Naive thymus-derived CD8-positive, alpha-beta T cell (primary cell): Measurements from ENCODE around the gene UBE2N. TPM values are rescaled to one million over a fixed set of nuclear protein-coding genes. Genes with fewer than 3 reads are reported as not detected.
"Not testable (repeated sequence)": the region's sequence is repeated elsewhere in the genome, so short reads cannot be mapped to it uniquely, and the experiment has no call there.

Source experiments
- ATAC-seq, 2 donors: fragments of 150-1000 bp; cut with Tn5 transposase in 1 of 2; sonication (Bioruptor Pico), chemical (Tn5 transposase) in 1 of 2; 1 replicate in 1 of 2; 2 replicates in 1 of 2; pipeline ENCODE4 v1.10.0; 2021; ENCODE audit warnings: mild to moderate bottlenecking in 2 of 2, moderate library complexity in 2 of 2
- POLR2A ChIA-PET: fragments of 350-600 bp; sonication (Branson Sonifier 250); formaldehyde crosslinking; loops from one replicate; lab custom pipeline; 2021; ENCODE audit warnings: antibody characterized with exemption; lab: Charles Lee
- DNase-seq, 10 donors: peaks; one replicate each; pipeline versions ENCODE4 v3.0.0 to v3.0.0-alpha.2; 2020 to 2022
- H3K27ac Mint-ChIP-seq, 10 donors: one replicate each; pipeline ENCODE4 v1.8.0; 2020 to 2022; ENCODE audit warnings: mild to moderate bottlenecking in 10 of 10, mixed read lengths in 10 of 10, moderate library complexity in 4 of 10, inconsistent platforms in 1 of 10
- H3K27me3 Mint-ChIP-seq, 5 donors: one replicate each; pipeline ENCODE4 v1.8.0; 2021 to 2022; ENCODE audit warnings: mixed read lengths in 5 of 5
- H3K36me3 Mint-ChIP-seq, 3 donors: one replicate each; pipeline ENCODE4 v1.8.0; 2020 to 2022; ENCODE audit warnings: mixed read lengths in 3 of 3, mild to moderate bottlenecking in 2 of 3, inconsistent platforms in 1 of 3
- H3K4me1 Mint-ChIP-seq, 4 donors: one replicate each; pipeline ENCODE4 v1.8.0; 2021 to 2022; ENCODE audit warnings: mixed read lengths in 4 of 4
- H3K4me3 Mint-ChIP-seq, 10 donors: one replicate each; pipeline ENCODE4 v1.8.0; 2020 to 2022; ENCODE audit warnings: mild to moderate bottlenecking in 10 of 10, mixed read lengths in 10 of 10, moderate library complexity in 6 of 10, inconsistent platforms in 1 of 10
- H3K9me3 Mint-ChIP-seq, 9 donors: one replicate each; pipeline ENCODE4 v1.8.0; 2020 to 2022; ENCODE audit warnings: mixed read lengths in 9 of 9, mild to moderate bottlenecking in 3 of 9, inconsistent platforms in 1 of 9, moderate library complexity in 1 of 9
- polyA plus RNA-seq, 3 donors: library from polyadenylated mRNA; unstranded; fragments of 300-500 nt; fragmentation: Illumina TruSeq; gene quantifications; one replicate each; pipeline ENCODE4 v1.2.3, GENCODE V29; 2021
- total RNA-seq, 8 experiments: library from RNA in 2 of 8; stranded (reverse) in 2 of 8; gene quantifications; one replicate each; pipeline ENCODE4 v1.2.3 and lab custom pipeline; 2021 to 2026

The UBE2N gene
- total and polyA plus RNA-seq, 5 experiments from 2014 or later, result 66.8 to 123 (median 117) TPM

GRCh38 chr12:93426412-93426805, 15.3 kb downstream of the UBE2N start:
- H3K27ac Mint-ChIP-seq, result peak overlapping the region; percentile 7 to 81 (median 54)
- H3K9me3 Mint-ChIP-seq, result no peaks in the 10 kb centered on the region
- peak; percentile 45 for ATAC-seq
- H3K4me1 Mint-ChIP-seq, result peaks cover 32 to 91% (median 89%) of the 10 kb centered on the region in 4 donors
- peak overlapping the region in 9 of 10 donors; percentile 5 to 65 (median 47) for H3K4me3 Mint-ChIP-seq
- DNase-seq, result no peak
- H3K27me3 Mint-ChIP-seq, result no peaks in the 10 kb centered on the region
- peaks cover 0 to 11% (median 0%) of the 10 kb centered on the region in 3 donors for H3K36me3 Mint-ChIP-seq
- POLR2A ChIA-PET, result interaction anchor here (0.6 to 1.4 kb wide), 4 partner anchors 12 to 55 kb away, joined by 3 to 6 read pairs (median 4); no protein-coding TSS in a partner anchor

- H3K36me3 Mint-ChIP-seq, result peaks cover 0 to 11% (median 0%) of the 10 kb centered on the region in 3 donors
- H3K4me1 Mint-ChIP-seq, result peaks cover 32 to 92% (median 87%) of the 10 kb centered on the region in 4 donors
- peak overlapping the region in 9 of 10 donors; percentile 5 to 65 (median 49) for H3K4me3 Mint-ChIP-seq
- DNase-seq, result no peak
- POLR2A ChIA-PET, result interaction anchor here (0.6 to 1.4 kb wide), 5 partner anchors 12 to 56 kb away, joined by 3 to 6 read pairs (median 3); no protein-coding TSS in a partner anchor
- ATAC-seq, result no peak
- H3K27ac Mint-ChIP-seq, result peak overlapping the region in 8 of 10 donors; percentile 8 to 81 (median 54)
- H3K27me3 Mint-ChIP-seq, result no peaks in the 10 kb centered on the region
- H3K9me3 Mint-ChIP-seq, result no peaks in the 10 kb centered on the region
Observed at GRCh38 chr12:93425736-93426411, 15.9 kb downstream of the UBE2N start.

- H3K4me3 Mint-ChIP-seq, result no peak overlapping the region
- H3K9me3 Mint-ChIP-seq, result no peaks in the 10 kb centered on the region
- peaks cover 29 to 89% (median 82%) of the 10 kb centered on the region in 4 donors for H3K4me1 Mint-ChIP-seq
- POLR2A ChIA-PET, result no interaction called here
- ATAC-seq, result no peak
- peak overlapping the region in 3 of 10 donors; percentile 29 to 55 (median 55) for H3K27ac Mint-ChIP-seq
- H3K27me3 Mint-ChIP-seq, result no peaks in the 10 kb centered on the region
- peaks cover 0 to 6% (median 0%) of the 10 kb centered on the region in 3 donors for H3K36me3 Mint-ChIP-seq
- no peak for DNase-seq
Observed at GRCh38 chr12:93422050-93422449, 19.7 kb downstream of the UBE2N start.

GRCh38 chr12:93419388-93420034, 22.2 kb downstream of the UBE2N start:
- Mint-ChIP-seq H3K27me3 (no peaks in the 10 kb centered on the region), H3K36me3 (peaks cover 0 to 10% (median 0%) of the 10 kb centered on the region in 3 donors), H3K4me3 (peak overlapping the region in 1 of 10 donors; percentile 20), H3K9me3 (no peaks in the 10 kb centered on the region), H3K4me1 (peaks cover 31 to 88% (median 79%) of the 10 kb centered on the region in 4 donors), H3K27ac (peak overlapping the region in 8 of 10 donors; percentile 29 to 90 (median 64))
- DNase-seq (peak in 3 of 10 donors; percentile 54 to 62 (median 59)), ATAC-seq (peak; percentile 73 to 77)
- POLR2A ChIA-PET, result interaction anchor here (0.9 to 1.4 kb wide), 4 partner anchors 8 to 48 kb away, joined by 3 to 5 read pairs (median 4); partner anchors contain the start of gene UBE2N

GRCh38 chr12:93417967-93418480, 23.7 kb downstream of the UBE2N start:
- peaks cover 0 to 12% (median 0%) of the 10 kb centered on the region in 3 donors for H3K36me3 Mint-ChIP-seq
- H3K27ac Mint-ChIP-seq, result peak overlapping the region in 1 of 10 donors; percentile 17
- no peaks in the 10 kb centered on the region for H3K27me3 Mint-ChIP-seq
- ATAC-seq, result no peak
- H3K9me3 Mint-ChIP-seq, result no peaks in the 10 kb centered on the region
- H3K4me3 Mint-ChIP-seq, result no peak overlapping the region
- no peak for DNase-seq
- POLR2A ChIA-PET, result no interaction called here
- peaks cover 32 to 87% (median 77%) of the 10 kb centered on the region in 4 donors for H3K4me1 Mint-ChIP-seq

GRCh38 chr12:93415723-93416464, 25.9 kb downstream of the UBE2N start:
- Mint-ChIP-seq H3K4me3 (peak overlapping the region in 6 of 10 donors; percentile 18 to 42 (median 30)), H3K9me3 (no peaks in the 10 kb centered on the region)

GRCh38 chr12:93413064-93413463, 28.7 kb downstream of the UBE2N start:
- Mint-ChIP-seq H3K27me3 (no peaks in the 10 kb centered on the region), H3K9me3 (no peaks in the 10 kb centered on the region), H3K4me1 (peaks cover 30 to 71% (median 68%) of the 10 kb centered on the region in 4 donors), H3K27ac (peak overlapping the region in 9 of 10 donors; percentile 1 to 85 (median 65)), H3K36me3 (peaks cover 0 to 38% (median 3%) of the 10 kb centered on the region in 3 donors), H3K4me3 (peak overlapping the region in 5 of 10 donors; percentile 3 to 62 (median 20))
- DNase-seq, result no peak
- POLR2A ChIA-PET, result interaction anchor here (0.6 kb wide), 1 partner anchor 480 kb away, joined by 3 read pairs; no protein-coding TSS in a partner anchor
- ATAC-seq, result no peak

More at GRCh38 chr12:93415723-93416464, 25.9 kb downstream of the UBE2N start:
- Mint-ChIP-seq H3K27ac (peak overlapping the region in 6 of 10 donors; percentile 11 to 75 (median 49)), H3K4me1 (peaks cover 39 to 86% (median 80%) of the 10 kb centered on the region in 4 donors), H3K36me3 (peaks cover 0 to 10% (median 0%) of the 10 kb centered on the region in 3 donors), H3K27me3 (no peaks in the 10 kb centered on the region)
- POLR2A ChIA-PET, result interaction anchor here (0.6 to 0.9 kb wide), 2 partner anchors 39 to 1552 kb away, joined by 3 to 4 read pairs; no protein-coding TSS in a partner anchor
- DNase-seq (no peak), ATAC-seq (no peak)

GRCh38 chr12:93412396-93412795, 29.4 kb downstream of the UBE2N start:
- DNase-seq, H3K27me3 Mint-ChIP-seq, ATAC-seq, H3K9me3 Mint-ChIP-seq: not testable (repeated sequence)
- Mint-ChIP-seq H3K4me3 (peak overlapping the region in 6 of 10 donors; percentile 23 to 64 (median 34)), H3K27ac (peak overlapping the region; percentile 58 to 89 (median 78)), H3K4me1 (peaks cover 30 to 67% (median 65%) of the 10 kb centered on the region in 4 donors), H3K36me3 (peaks cover 0 to 44% (median 3%) of the 10 kb centered on the region in 3 donors)
- POLR2A ChIA-PET, result interaction anchor here (0.6 kb wide), 1 partner anchor 480 kb away, joined by 3 read pairs; no protein-coding TSS in a partner anchor

- H3K9me3 Mint-ChIP-seq, H3K27me3 Mint-ChIP-seq, POLR2A ChIA-PET: not testable (repeated sequence)
- Mint-ChIP-seq H3K4me3 (peak overlapping the region in 6 of 10 donors; percentile 20 to 57 (median 36)), H3K36me3 (peaks cover 0 to 55% (median 3%) of the 10 kb centered on the region in 3 donors), H3K4me1 (peaks cover 31 to 58% (median 52%) of the 10 kb centered on the region in 4 donors), H3K27ac (peak overlapping the region; percentile 35 to 87 (median 76))
- peak in 2 of 10 donors; percentile 16 to 25 for DNase-seq
- ATAC-seq, result peak; percentile 50 to 54
Observed at GRCh38 chr12:93411060-93411459, 30.7 kb downstream of the UBE2N start.

- Mint-ChIP-seq H3K4me1 (peaks cover 24 to 43% (median 38%) of the 10 kb centered on the region in 4 donors), H3K36me3 (peaks cover 0 to 55% (median 3%) of the 10 kb centered on the region in 3 donors), H3K27ac (peak overlapping the region in 7 of 10 donors; percentile 0 to 90 (median 31))
- H3K4me3 Mint-ChIP-seq, DNase-seq, ATAC-seq, H3K9me3 Mint-ChIP-seq, H3K27me3 Mint-ChIP-seq: not testable (repeated sequence)
- POLR2A ChIA-PET, result interaction anchor here (0.7 kb wide), 1 partner anchor 17 kb away, joined by 5 read pairs; no protein-coding TSS in a partner anchor
Observed at GRCh38 chr12:93409343-93410187, 32.2 kb downstream of the UBE2N start.

- Mint-ChIP-seq H3K36me3 (peaks cover 0 to 60% (median 3%) of the 10 kb centered on the region in 3 donors), H3K27me3 (no peaks in the 10 kb centered on the region)
- POLR2A ChIA-PET, result no interaction called here
Observed at GRCh38 chr12:93408813-93409212, 32.9 kb downstream of the UBE2N start.

More at GRCh38 chr12:93408813-93409212, 32.9 kb downstream of the UBE2N start:
- Mint-ChIP-seq H3K4me1 (peaks cover 24 to 37% (median 33%) of the 10 kb centered on the region in 4 donors), H3K4me3 (no peak overlapping the region), H3K27ac (peak overlapping the region in 7 of 10 donors; percentile 0 to 90 (median 37)), H3K9me3 (no peaks in the 10 kb centered on the region)
- no peak for DNase-seq
- no peak for ATAC-seq
